Fibroblast of skin of left biceps (primary cell): ENCODE results near the gene ENDOU.
"Not testable (repeated sequence)": the region's sequence is repeated elsewhere in the genome, so short reads cannot be mapped to it uniquely, and the experiment has no call there.

Experiments
- DNase-seq, 2 experiments: peaks; one replicate each; pipeline ENCODE4 v3.0.0-alpha.2; 2013; ENCODE audit warnings: low read depth in 2 of 2

ENDOU gene

DNA sequence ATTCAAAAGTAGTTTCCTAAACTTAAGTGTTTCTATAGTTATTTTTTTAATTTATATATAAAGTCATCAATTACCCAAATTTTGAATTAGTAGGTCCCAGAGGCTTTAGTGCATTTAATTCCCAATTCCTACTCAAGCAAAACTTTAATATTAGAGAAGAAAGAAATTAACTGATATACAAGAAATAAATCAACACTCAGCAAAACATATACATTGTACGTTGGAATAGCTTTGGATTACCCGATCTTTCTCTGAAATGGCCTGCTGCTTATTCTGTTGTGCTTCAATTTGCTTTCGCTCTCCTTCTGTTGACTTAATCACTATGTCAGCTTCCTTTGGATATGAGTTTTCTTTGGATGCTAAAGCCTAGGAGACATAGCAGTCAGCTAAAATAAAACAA is 37.7 kb downstream of the ENDOU start:
- no peak for DNase-seq

DNA sequence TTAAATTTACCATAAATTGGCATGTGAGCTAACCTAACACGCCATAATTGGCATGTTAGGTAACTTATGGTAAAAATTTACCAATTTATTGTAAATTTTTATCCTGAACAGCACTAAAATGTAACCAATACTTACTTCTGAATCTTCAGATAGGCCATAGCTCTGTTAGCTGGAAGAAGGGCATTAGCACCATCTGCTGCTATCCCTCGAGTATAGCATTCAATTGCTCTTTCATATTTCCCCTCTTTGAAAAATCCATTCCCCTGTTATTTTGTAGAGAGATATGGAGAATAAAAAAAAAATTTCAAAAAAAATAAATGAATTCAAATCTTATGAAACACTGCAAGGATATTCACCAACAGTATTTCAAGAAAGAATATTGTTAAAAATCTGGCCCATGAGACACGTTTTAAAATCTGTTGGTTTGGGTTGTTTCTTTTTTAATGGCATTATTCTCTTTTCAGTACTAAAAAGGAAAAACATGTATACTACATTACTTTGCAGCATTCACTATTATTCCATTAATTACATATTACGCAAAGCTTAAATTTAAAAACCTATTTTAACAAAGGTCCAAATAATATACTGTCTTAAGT is 38.5 kb downstream of the ENDOU start:
- DNase-seq = no peak

DNA sequence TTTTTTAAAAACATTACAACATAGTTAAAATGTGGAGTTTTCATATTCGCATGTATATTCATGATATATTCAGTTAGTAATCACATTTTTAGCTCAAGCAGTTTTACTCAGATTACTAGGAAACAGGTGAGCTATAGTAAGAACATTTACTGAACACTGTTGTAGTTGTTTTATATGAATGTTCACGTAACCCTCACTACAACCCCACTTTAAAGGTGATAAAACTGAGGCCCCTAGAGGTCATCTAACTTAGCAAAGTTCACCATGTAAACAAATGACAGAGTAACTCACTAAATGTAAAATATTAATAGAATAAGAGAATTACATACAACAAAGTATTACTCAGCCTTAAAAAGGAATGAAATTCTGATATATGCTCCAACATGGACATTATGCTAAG is 45.5 kb downstream of the ENDOU start:
- no peak for DNase-seq

DNA sequence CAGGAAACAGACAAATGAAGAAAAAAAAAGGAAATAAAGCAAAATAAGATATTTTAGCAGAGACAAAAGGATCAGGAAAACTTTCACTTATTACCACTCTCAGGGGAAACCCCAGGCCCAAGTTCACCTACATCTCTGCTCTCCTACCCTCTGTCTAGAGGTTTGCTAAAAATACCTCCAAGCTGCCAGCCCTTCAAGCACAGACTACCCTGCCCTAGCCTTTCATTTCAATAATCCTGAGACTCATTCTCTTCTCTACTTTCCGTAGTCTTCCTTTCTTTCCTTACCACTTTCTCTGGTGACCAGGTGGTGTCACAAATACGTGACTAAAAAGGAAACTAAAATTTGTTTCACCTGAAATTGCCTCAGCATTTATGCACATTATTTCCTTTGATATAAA is 53.2 kb downstream of the ENDOU start:
- no peak for DNase-seq

DNA sequence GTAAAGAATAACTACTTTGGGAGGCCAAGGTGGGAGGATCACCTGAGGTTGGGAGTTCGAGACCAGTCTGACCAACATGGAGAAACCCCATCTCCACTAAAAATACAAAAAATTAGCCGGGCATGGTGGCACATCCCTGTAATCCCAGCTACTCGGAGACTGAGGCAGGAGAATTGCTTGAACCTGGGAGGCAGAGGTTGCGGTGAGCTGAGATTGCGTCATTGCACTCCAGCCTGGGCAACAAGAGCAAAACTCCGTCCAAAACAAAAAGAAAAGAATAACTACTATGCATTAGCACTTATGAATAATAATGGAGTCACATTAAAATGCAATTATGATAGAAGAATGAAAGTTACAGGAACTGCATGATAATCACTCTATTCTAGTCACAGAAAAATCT is 57.4 kb downstream of the ENDOU start:
- DNase-seq = not testable (repeated sequence)
